Measurements from ENCODE around the gene ZBTB44.
"Not testable (repeated sequence)": the region's sequence is repeated elsewhere in the genome, so short reads cannot be mapped to it uniquely, and the experiment has no call there.

Gene ZBTB44

DNA sequence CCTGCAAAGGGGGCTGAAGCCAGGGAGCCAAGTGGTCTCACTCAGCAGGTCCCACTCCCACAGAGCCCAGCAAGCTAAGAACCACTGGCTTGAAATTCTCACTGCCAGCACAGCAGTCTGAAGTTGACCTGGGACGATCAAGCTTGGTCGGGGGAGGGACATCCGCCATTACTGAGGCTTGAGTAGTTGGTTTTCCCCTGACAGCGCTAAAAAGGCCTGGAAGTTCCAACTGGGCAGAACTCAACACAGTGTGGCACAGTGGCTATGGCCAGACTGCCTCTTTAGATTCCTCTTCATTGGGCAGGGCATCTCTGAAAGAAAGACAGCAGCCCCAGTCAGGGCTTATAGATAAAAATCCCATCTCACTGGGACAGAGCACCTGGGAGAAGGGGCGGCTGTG, 64.8 kb downstream of the ZBTB44 start:
- DNase-seq (ENCODE audit: low read depth in 1 of 2, low spot score in 1 of 2): not testable (repeated sequence)

- no peak for DNase-seq (ENCODE audit: low read depth in 1 of 2, low spot score in 1 of 2)
These were observed 65.3 kb downstream of the ZBTB44 start for GRCh38 chr11:130249371-130249770.

GRCh38 chr11:130247319-130247718, 67.4 kb downstream of the ZBTB44 start:
- DNase-seq (ENCODE audit: low read depth in 1 of 2, low spot score in 1 of 2): no peak

DNA sequence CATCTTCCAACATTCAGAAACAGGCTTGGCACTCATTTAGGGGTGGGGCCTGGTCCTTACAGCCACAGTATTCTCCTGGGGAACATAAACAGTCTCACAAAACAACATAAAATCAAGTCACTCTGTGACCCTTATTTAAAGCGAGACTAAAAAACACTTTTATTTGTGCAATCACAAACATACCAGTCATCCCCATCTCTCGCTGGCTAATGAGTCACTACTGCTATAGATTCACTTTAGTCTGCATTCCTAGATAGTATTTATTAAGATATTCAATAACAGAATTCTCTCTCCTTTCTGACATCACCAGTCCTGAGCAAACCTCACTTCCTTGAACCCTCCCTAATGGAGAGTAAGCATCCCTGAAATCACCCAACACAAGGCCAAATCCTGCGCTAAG, 68.0 kb downstream of the ZBTB44 start:
- no peak for DNase-seq (ENCODE audit: low read depth in 1 of 2, low spot score in 1 of 2)

DNA sequence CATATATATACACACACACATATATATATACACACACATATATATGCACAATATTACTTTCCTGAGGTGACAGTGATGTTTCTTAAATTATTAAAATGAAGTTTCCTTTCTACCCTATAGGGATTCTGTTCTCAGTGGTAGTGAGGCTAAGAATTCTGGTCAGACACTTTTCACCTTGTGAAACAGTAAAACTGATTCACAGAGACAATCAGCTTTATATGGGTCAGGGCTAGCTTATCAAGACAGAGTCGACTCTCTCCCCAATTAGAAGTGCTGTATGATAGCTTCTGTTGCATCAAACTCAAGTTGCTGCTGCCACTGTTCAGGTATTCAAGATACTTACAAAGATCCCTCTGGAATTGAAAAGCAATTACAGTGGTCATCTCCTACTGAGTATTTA, 68.4 kb downstream of the ZBTB44 start:
- no peak for DNase-seq (ENCODE audit: low read depth in 1 of 2, low spot score in 1 of 2)

DNA sequence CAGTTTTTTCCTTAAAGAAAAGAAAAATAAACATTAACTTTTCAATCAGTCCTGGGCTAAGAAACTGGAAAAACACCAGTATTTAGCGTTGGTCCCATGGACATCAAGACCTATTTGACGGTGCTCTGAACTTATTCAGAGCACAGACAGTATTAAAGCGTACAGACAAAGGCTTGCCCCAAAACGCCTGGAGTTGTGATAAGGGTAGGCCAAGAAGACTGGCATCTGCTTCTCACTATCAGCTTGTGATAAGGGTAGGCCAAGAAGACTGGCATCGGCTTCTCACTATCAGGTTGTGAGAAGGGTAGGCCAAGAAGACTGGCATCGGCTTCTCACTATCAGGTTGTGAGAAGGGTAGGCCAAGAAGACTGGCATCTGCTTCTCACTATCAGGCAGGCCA, 69.3 kb downstream of the ZBTB44 start:
- DNase-seq (ENCODE audit: low read depth in 1 of 2, low spot score in 1 of 2): not testable (repeated sequence)

- DNase-seq (ENCODE audit: low read depth in 1 of 2, low spot score in 1 of 2): no peak
These were observed 69.9 kb downstream of the ZBTB44 start for GRCh38 chr11:130244848-130245247.

- no peak for DNase-seq (ENCODE audit: low read depth in 1 of 2, low spot score in 1 of 2)
These were observed 70.9 kb downstream of the ZBTB44 start for GRCh38 chr11:130243816-130244215.

DNA sequence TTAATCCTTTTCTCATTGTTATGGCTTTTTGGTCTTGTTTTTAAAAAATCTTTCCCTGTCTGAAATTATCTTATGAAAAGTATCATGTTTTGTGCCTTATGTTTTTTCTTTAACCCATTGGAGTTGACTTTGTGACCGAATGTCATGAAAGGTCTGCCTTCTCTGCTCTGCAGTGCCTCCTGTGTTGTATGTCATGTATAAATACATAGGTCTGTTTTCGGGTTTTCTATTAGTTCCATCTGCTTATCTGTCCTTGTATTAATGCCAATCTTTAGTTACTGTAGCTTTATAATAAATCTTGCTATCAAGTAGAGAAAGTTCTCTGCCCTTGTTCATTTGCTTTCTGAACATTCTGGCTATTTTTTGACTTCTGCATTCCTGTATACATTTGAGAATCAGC, 73.0 kb downstream of the ZBTB44 start:
- no peak for DNase-seq (ENCODE audit: low read depth in 1 of 2, low spot score in 1 of 2)

DNA sequence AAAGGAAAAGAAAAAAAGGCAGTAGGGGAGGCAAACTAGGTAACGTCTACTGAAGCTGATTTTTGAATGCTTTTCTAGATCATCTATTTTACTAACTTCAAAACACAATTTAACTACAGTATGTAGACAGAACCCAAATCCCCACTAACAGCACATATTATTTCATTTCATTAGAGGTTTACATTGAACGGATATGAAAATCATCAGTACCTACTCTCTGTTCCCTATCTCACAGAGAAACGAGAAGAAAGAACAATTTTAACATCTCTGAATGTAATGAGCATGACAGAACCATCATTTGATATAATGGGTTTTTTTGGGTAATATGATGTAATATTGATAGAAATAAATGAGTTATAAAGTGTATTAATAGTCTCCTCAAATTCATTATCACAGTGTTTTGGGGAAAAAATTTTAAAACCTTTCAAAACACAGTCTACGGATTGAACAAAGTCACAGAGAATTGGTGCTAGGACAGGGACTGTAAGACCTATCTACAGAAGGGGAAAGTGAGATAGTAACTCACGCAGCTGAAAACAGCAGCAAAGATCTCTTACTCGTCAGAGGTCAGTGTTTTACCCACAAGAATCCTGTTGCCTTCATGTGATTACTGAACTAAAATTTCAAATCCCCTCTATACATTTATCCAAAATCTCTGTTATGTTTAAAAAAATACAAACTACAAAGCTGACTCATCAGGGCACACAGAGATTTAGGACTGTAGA, 77.3 kb downstream of the ZBTB44 start:
- no peak for DNase-seq (ENCODE audit: low read depth in 1 of 2, low spot score in 1 of 2)

GRCh38 chr11:130234315-130234714, 80.4 kb downstream of the ZBTB44 start:
- no peak for DNase-seq (ENCODE audit: low read depth in 1 of 2, low spot score in 1 of 2)

- not testable (repeated sequence) for DNase-seq (ENCODE audit: low read depth in 1 of 2, low spot score in 1 of 2)
These were observed 80.8 kb downstream of the ZBTB44 start for GRCh38 chr11:130233888-130234287.

DNA sequence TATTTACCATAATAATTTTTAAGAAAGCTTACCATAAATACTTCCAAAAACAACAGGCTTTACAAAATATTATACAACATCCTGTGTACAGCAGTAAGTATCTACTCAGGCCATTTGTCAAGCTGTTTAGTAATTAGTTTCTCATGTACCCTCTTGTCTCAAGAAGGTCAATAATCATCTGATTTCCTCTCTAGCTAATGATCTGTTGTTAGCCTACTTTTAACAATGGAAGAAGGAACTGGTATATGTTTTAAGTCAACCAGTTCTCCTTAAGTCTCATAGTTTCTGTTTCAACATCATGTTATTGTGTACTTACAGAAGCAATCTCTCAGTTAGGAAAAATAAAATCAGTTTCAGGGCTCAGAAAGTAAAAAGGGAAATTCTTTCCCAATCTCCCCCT, 81.2 kb downstream of the ZBTB44 start:
- not testable (repeated sequence) for DNase-seq (ENCODE audit: low read depth in 1 of 2, low spot score in 1 of 2)

- DNase-seq (ENCODE audit: low read depth in 1 of 2, low spot score in 1 of 2): no peak
These were observed 87.3 kb downstream of the ZBTB44 start for GRCh38 chr11:130227373-130227772.

- no peak for DNase-seq (ENCODE audit: low read depth in 1 of 2, low spot score in 1 of 2)
These were observed 91.3 kb downstream of the ZBTB44 start for GRCh38 chr11:130223291-130223971.

- DNase-seq (ENCODE audit: low read depth in 1 of 2, low spot score in 1 of 2): no peak
These were observed 94.2 kb downstream of the ZBTB44 start for GRCh38 chr11:130220311-130221035.

DNA sequence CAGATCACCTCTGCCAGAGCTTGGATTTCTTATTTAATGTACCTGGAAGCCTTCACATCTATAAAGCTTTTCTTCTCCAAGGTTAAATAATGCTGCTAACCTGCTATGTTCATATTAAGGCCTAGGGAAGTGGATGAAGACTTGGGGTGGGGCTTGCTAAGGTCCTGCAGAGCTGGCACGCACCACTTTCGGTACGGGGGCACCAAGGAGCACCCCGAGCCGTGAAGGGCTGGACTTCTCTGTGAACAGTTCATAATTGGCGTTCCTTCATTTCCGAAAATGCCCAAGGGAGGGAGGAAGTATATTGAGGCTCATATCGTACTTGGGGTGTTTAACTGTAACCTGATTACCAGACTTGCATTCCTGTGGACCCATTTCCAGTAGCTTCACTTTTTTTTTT, 95.6 kb downstream of the ZBTB44 start:
- no peak for DNase-seq (ENCODE audit: low read depth in 1 of 2, low spot score in 1 of 2)

- no peak for DNase-seq (ENCODE audit: low read depth in 1 of 2, low spot score in 1 of 2)
These were observed 96.1 kb downstream of the ZBTB44 start for GRCh38 chr11:130218501-130219070.

DNA sequence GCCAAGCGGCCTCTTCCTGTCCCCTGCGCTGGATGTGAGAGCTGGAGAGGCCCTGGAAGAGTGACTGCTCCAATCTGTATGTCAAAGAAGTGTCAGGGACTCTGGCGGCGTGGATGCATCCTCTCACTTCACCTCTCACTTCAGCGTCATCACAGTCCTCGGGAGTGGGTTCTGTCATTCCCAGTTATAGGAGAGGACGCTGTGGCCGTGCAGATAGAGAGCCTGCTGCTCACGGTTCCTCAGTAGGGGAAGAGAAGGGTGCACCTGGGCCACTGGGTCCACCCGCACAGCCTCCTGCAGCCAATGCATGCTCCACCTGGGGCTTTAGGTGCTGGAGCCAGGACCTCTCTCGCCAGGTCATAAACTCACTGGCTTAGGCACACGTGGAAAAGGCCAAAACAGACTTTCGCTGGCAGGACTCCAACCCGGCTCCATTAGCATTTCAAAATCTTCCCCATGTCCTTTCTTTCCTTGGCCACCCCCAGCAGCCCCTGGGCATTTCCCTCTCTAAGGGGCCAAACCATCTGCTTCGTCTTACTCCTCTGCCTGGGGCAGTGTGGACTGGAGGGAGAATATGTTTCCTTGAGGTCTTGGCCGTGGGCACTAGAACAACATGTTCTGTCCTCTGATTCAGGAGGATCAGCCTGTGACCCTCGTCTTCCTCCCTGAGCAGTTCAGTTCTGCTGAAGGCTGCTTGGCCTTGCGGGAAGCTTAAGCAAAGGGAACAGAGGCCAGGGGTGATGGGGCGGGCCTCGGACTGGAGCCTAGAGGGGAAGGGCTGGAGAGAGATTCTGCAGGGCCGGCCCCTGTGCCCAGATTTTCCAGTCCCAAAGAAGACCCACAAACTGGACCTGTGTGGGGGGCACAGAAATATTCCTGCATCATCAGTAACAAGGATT, 97.3 kb downstream of the ZBTB44 start:
- DNase-seq (ENCODE audit: low read depth in 1 of 2, low spot score in 1 of 2): no peak

DNA sequence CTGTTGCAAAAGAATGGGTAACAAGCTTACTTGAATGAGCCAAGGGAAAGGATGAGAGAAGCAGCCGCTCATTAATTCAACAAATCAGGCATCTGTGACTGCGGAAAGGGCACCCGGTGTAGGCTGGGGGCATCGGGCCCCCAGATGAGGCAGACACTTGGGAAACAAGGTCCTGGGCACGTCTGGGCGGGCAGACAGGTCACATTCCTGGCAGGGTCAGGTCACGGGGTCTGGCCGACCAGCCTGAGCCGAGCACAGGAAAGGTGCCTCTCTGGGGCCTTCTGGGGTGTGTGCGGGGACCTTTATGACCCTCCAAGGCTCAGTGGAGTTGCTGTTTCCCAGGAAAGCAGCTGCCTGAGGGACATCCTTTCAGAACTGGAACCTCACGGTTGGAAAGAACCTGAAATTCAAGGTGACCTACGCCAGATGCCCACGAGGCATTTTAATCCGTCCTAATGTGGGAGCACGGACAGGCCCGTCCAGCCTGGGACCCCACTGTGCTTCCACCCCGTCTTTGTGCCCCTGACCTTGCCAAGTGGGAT, 98.1 kb downstream of the ZBTB44 start:
- DNase-seq (ENCODE audit: low read depth in 1 of 2, low spot score in 1 of 2): no peak

- no peak for DNase-seq (ENCODE audit: low read depth in 1 of 2, low spot score in 1 of 2)
These were observed 98.5 kb downstream of the ZBTB44 start for GRCh38 chr11:130216221-130216550.
